HG02571 (cell line): Measurements from ENCODE around the gene SPACA7.

Source experiments
- ATAC-seq: cut with Tn5 transposase; IDR thresholded peaks from one replicate; pipeline ENCODE4 v1.9.1; 2021; ENCODE audit warnings: mild to moderate bottlenecking, moderate library complexity; ENCODE audit not compliant: unreplicated experiment

SPACA7 gene

GRCh38 chr13:112446867-112447266 is 70.7 kb downstream of the SPACA7 start:
- ATAC-seq = no peak

DNA sequence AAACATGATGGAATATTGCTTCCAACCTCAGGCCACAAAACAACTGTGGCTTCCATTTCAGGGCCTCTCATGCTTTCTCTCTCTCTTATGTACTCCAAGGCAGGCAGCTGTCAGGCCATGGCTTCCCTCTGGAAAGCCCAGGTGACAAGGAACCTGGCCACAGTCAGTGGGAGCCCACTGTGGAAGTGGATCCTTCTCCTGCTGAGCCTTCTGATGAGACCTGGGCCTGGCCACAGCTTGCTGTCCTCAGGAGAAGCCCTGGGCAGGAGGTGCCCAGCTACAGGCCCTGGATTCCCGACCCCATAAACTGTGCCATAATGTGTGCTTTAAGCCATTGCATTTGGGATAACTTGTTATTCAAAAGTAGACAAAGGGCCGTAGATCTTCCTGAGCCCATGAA is 71.2 kb downstream of the SPACA7 start:
- ATAC-seq = no peak

DNA sequence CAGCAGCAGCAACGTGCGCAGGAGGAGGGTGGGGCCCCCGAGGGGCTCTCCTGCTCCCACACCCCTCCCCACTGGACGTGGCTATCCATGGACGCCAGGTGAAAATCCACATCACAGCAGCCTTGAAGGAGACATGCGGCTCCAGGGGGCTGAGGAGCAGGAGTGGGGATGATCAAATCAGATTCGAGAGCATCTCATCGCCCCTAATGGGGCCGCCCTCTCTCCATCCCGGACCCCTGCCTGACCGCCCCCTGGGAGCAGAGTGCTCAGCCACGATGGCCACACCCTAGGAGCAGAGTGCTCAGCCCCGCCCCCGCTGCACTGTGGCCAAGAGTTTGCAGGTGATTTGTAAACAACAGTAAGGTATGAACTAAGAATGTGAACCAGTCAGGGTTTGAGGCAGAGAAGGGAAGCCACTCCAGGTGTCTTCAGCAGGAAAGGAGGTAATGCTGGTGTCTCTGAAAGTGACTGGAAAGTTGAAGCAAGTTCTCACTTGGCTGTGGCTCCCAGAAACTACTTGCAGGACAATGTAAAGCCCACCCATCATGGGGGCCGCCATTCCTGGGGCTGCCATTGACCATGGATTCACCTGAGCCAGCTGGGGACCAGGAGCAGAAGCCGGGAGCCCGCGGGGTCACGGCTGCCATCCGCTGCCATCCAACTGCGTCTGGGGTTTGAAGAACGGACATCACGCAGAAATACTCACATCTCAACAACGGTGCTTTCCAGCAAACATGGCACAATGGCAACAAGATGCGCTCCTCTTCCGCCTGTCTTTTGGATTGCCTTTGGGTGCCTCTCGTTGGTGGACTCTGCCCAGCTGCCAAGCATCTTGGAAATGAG is 71.8 kb downstream of the SPACA7 start:
- ATAC-seq = no peak

DNA sequence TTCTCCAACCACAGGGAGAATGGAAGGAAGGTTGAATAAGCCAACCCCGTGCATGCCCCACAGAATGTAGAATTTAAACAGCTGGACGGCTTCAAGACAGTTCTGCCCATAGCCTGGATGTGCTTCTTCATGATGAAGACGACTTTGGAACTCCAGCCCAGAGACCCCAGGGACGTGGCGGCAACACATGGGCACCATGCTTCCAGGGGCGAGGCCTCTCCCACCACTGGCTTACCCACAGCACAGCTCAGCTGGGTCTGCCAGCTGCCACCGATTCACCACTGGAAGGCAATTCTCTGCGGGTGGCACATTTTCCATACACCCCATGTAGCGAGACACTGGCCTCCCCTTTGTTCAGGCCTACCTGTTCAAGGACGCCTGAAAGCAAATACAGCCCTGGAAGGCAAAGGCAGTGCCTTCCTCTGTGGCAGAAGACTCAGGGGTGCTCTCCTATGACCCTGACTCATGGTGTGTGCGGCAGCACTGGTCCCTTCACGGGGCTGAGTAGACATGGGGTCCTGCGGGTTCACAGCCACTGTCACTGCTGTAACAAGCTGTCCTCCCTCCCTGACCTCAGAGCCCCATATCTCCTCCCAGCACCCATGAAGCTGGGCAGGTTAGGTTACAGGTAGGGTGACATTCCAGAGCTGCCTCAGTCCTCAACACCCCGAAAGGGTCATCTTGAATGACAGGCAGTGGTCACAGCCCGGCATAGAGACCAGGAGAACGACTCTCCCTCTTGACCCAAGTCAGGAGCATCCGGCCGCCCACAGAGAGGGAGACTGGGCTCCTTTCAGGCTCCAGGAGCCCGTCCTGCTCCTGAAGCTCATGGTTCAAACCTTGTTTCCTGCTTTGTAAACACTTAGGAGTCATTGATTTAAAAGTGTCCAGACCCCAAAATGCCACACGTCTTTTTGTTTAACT is 72.7 kb downstream of the SPACA7 start:
- ATAC-seq = no peak

GRCh38 chr13:112449545-112449930 is 73.4 kb downstream of the SPACA7 start:
- ATAC-seq = no peak

GRCh38 chr13:112450118-112450903 is 74.2 kb downstream of the SPACA7 start:
- no peak for ATAC-seq

DNA sequence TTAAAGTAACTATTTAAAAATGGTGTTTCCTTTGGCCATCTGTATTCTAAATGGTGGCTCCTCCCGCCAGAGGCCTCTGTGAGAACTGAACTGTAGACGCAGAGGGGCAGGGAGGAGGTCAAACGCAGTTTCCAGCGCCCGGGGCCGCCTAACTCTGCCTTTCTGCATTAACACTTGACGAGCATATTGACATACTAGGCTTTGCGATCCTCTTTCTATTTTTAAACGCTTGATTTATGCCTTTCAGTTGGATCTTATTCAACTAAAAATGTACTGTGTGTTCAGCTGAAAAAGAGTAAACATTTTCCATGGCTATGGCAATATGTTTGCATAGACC is 74.7 kb downstream of the SPACA7 start:
- no peak for ATAC-seq

DNA sequence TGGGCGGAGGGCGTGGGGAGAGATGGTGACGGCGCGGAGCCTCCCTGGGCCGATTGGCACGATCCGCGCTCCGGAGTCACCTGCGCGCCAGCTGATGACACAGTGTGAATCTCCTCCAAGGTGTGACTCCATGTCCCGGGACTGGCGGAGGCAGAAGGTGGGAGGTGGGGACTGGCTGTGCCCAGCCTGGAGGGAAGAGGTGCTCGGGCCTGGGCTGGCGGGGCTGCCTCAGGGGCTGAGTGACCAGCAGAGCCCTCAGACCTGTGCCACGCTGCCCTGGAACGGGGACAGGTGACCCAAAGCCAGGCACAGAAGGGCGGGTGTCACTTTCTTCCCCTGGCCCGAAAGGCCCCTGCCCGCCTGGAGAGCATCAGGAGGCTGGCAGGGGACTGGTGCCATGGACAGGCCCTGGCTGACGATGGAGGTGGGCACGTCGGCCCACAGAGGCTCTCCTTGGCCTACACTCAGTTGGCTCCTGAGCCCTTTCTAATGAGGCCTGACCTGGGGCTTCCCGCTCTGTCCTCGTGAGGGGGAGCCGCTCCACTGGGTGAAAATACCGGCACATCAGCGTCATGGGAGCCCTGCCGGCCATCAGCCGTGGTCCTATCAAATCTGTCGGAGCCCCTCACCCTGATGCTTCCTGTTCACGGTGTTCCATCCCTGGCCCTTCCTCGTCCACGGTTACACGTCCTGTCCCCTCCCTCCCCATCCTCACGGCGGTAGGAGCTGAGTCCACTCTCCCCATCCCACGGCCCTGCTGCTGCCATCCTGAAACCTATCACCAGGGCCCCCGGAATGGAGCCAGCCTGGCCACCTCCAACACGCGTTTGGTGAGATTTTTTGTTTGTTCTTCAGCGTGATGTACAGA is 75.6 kb downstream of the SPACA7 start:
- no peak for ATAC-seq

DNA sequence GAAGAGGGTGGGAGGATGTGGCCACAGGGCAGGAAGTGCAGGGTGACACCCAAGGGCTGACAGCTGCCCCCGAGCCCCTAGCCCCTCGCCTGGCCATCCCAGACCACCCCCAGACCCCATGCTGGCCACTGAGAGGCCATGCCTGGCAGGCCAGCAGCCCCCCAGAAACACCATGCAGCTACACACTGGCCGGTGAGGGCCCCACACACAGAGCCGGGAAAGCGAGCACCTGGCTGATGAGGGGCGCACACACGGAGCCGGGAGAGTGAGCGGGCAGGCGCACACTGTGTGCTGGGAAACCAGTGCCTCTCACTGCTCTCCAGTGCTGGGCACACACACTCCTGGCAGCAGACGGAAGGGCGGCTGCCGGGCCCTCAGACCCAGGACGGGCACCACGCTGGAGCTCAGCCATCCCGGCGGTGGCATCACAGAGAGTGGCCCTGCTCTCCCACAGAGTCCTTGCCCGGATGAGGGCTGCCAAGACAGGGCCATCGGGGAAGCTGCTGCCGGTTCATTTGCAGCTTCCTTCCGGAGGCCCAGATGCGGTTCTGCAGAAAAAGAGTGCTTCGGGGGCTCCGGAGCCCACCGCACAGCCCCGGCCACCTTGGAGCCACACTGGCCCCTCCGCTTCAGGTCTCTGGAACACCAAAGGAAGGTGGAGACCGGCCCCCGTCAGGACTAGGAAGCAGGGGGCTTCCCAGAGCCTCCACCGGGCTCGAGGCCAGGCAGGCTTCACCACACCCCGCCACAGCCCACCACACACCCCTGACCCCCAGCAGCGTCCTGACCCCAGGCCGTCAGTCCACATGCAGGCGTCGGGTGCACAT is 76.4 kb downstream of the SPACA7 start:
- no peak for ATAC-seq

DNA sequence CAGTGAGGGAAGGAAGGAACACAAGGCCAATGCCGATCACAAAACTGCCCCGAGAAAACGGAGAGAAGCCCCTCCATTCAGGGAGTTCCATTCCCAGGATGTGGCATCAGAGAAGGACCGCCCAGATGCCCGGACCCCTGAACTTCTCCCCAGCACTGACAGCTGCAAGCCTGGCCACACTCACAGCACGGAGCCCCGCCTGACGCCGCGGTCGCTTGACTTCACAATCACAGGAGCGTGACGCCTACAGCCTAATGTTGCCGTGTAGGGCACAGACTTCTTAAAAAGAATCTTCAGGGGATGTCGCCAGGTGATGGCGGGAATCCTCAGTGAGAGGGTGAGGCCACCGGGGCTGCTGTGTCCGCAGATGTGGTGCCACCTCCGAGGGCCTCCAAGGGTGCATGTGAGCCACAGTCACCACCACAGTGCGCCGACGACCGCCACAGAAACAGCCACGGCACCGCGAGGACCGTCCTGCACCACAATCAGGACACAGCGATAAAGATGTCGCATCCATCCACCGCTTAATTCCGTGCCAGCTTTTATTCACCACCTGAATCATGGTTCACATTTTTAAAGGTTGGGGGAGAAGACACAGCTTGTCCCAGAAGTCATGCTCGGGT is 77.2 kb downstream of the SPACA7 start:
- no peak for ATAC-seq

DNA sequence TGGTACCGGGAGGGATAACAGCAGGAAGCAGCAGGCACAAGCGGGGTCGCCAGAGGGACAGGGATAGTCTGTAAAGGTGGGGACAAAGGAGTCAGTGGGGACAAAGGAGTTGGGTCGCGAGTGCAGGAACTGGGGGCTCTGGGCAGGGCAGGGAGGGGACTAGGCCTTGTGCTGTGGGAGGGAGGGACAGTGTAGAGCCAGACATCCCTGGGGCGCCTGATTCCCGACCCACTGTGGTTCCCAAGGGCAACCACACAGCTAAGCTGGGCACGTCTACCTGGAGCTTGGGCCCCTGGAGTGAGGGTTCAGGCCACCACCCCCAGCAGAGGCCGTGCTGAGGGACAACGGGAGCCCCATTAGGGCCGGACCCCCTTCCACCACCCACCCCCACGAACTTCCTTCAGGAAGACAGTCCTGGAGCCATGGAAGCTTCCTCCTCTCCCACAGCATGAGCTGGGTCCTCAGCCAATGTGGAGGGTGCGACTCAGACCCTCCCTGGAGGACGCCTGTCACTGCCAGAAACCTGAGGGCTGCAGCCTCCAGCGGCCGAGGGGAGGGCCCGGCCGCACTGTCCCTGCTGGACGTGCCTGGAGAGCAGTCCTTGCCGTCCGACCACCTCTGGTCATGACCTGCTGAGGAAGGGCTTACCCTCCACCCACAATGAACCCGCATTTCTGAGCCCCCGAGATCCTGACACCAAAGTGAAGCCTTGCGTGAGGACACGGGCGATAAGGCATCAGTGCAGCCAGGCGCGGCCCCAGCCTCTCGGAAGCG is 77.9 kb downstream of the SPACA7 start:
- ATAC-seq = no peak

DNA sequence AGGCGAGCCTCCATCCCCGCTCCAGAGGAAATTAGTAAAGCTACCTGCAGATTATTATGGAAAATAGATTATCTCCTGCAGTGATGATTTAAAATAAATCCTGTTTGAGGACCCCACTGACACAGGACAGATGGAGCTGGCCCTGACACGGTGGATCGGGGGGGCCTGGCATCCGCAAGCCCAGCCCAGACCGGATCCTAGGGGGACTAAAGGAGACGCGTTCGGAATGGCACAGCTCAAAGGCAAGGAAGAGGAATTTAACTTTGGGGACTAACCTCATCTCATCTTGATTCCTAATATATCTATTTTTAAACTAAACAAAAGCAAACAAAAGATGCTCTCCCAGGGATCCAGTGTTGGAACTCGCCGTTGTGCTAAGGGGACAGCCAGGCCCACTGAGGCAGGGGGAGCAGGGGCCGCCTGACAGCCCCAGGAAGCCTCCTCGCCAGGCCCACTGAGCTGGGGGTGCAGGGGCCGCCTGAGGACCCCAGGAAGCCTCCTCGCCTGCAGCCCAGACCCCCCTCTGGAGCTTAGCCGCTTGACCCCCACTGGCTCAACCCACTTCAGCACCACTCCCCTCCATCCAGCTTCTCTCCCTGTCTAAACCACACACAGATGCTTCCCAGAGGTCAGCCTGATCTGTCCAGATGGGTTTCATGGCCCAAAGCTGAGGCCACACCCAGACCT is 78.6 kb downstream of the SPACA7 start:
- no peak for ATAC-seq

GRCh38 chr13:112455476-112456059 is 79.4 kb downstream of the SPACA7 start:
- ATAC-seq = no peak

- ATAC-seq = no peak
These were observed 80.2 kb downstream of the SPACA7 start for GRCh38 chr13:112456138-112457056.

DNA sequence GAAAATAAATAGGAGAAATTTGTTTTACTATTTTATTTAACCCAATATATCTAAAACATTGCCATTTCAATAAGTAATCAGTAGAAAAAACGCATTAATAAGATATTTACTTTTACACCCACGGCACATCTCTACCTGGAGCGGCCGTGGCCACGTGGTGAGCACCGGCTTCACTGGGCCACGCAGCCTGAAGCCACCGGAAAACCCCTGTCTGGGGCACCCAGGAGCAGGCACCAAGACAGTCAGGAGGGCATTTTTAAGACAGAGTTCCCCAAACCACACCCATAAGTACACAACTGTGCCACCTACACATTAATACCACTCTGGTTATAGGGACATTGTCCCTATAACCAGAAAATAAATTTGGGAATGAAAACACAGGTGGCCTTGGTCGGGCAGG is 80.9 kb downstream of the SPACA7 start:
- no peak for ATAC-seq

DNA sequence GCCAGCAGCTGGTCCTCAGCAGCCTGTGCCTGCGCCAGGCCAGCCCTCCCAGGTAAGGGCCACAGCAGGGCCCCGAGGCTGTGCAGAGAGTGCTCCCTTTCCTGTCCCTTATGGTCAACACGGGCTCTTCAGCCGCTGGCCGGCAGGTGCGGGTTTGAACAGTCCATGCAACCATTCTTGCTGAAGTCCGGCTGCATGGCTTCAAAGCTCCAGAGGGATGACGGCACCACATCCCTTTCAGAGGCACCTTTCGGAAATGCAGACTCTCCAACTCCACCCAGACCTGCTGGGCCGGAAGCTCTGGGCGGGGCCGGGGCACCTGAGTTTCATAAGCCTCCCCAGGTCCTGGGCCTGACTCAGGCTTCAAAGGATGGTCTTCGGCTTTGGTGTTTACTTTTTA is 81.3 kb downstream of the SPACA7 start:
- no peak for ATAC-seq
